ENCODE measurements around the gene ANGPT4.

The ANGPT4 gene

GRCh38 chr20:891706-892080 is 24.4 kb downstream of the ANGPT4 start:
- Histone ChIP-seq H3K4me2 (ENCODE audit: insufficient read depth, low read length) (no peak overlapping the region), H4K20me1 (ENCODE audit: insufficient read depth, low read length) (peaks cover 7% of the 10 kb centered on the region), H3K4me1 (ENCODE audit: insufficient read depth, low read length) (no peaks in the 10 kb centered on the region), H3K9ac (ENCODE audit: low read depth, low read length) (no peak overlapping the region), H2AFZ (ENCODE audit: low read depth, low read length) (no peak overlapping the region), H3K9me3 (ENCODE audit: insufficient read depth, low read length, severe bottlenecking) (no peaks in the 10 kb centered on the region), H3K4me3 (ENCODE audit: low read depth in 1 of 2, low read length in 2 of 2) (no peak overlapping the region), H3K27me3 (ENCODE audit: insufficient read depth, low read length, poor library complexity) (peaks cover 9% of the 10 kb centered on the region), H3K79me2 (ENCODE audit: insufficient read depth, low read length) (no peaks in the 10 kb centered on the region), H3K27ac (ENCODE audit: low read length) (no peak overlapping the region), H3K36me3 (ENCODE audit: insufficient read depth, low read length) (no peaks in the 10 kb centered on the region)
- TF ChIP-seq CTCF (IDR thresholded peaks at IDR 0.05; ENCODE audit: borderline replicate concordance, extremely low read depth, low read length, poor library complexity, severe bottlenecking) (no peak), EZH2 (IDR thresholded peaks at IDR 0.05; ENCODE audit: borderline replicate concordance, low read depth, low read length, severe bottlenecking) (no peak)
- ATAC-seq (ENCODE audit: insufficient read depth, low read depth), result no peak
- no peak for DNase-seq

GRCh38 chr20:891058-891705 is 25.0 kb downstream of the ANGPT4 start:
- peaks cover 9% of the 10 kb centered on the region for H3K27me3 ChIP-seq (ENCODE audit: insufficient read depth, low read length, poor library complexity)
- no peak for ATAC-seq (ENCODE audit: insufficient read depth, low read depth)
- no peak for TF ChIP-seq EZH2 (IDR thresholded peaks at IDR 0.05; ENCODE audit: borderline replicate concordance, low read depth, low read length, severe bottlenecking)
- no peak for TF ChIP-seq CTCF (IDR thresholded peaks at IDR 0.05; ENCODE audit: borderline replicate concordance, extremely low read depth, low read length, poor library complexity, severe bottlenecking)
- H3K9ac ChIP-seq (ENCODE audit: low read depth, low read length), result no peak overlapping the region
- H3K4me3 ChIP-seq (ENCODE audit: low read depth in 1 of 2, low read length in 2 of 2), result no peak overlapping the region
- H3K9me3 ChIP-seq (ENCODE audit: insufficient read depth, low read length, severe bottlenecking), result no peaks in the 10 kb centered on the region
- DNase-seq, result no peak
- no peaks in the 10 kb centered on the region for H3K79me2 ChIP-seq (ENCODE audit: insufficient read depth, low read length)
- H3K4me1 ChIP-seq (ENCODE audit: insufficient read depth, low read length), result no peaks in the 10 kb centered on the region
- no peak overlapping the region for H2AFZ ChIP-seq (ENCODE audit: low read depth, low read length)
- no peaks in the 10 kb centered on the region for H3K36me3 ChIP-seq (ENCODE audit: insufficient read depth, low read length)
- H4K20me1 ChIP-seq (ENCODE audit: insufficient read depth, low read length), result peaks cover 7% of the 10 kb centered on the region
- no peak overlapping the region for H3K4me2 ChIP-seq (ENCODE audit: insufficient read depth, low read length)
- H3K27ac ChIP-seq (ENCODE audit: low read length), result no peak overlapping the region

- Histone ChIP-seq H3K4me3 (ENCODE audit: low read depth in 1 of 2, low read length in 2 of 2) (no peak overlapping the region), H4K20me1 (ENCODE audit: insufficient read depth, low read length) (peaks cover 7% of the 10 kb centered on the region), H3K79me2 (ENCODE audit: insufficient read depth, low read length) (no peaks in the 10 kb centered on the region), H3K27ac (ENCODE audit: low read length) (no peak overlapping the region), H3K36me3 (ENCODE audit: insufficient read depth, low read length) (no peaks in the 10 kb centered on the region), H3K4me1 (ENCODE audit: insufficient read depth, low read length) (no peaks in the 10 kb centered on the region), H3K9ac (ENCODE audit: low read depth, low read length) (no peak overlapping the region), H3K4me2 (ENCODE audit: insufficient read depth, low read length) (no peak overlapping the region), H3K27me3 (ENCODE audit: insufficient read depth, low read length, poor library complexity) (peaks cover 9% of the 10 kb centered on the region), H3K9me3 (ENCODE audit: insufficient read depth, low read length, severe bottlenecking) (no peaks in the 10 kb centered on the region), H2AFZ (ENCODE audit: low read depth, low read length) (no peak overlapping the region)
- DNase-seq, result no peak
- no peak for ATAC-seq (ENCODE audit: insufficient read depth, low read depth)
- TF ChIP-seq CTCF (IDR thresholded peaks at IDR 0.05; ENCODE audit: borderline replicate concordance, extremely low read depth, low read length, poor library complexity, severe bottlenecking) (no peak), EZH2 (IDR thresholded peaks at IDR 0.05; ENCODE audit: borderline replicate concordance, low read depth, low read length, severe bottlenecking) (no peak)
Measured at GRCh38 chr20:890666-891057, 25.5 kb downstream of the ANGPT4 start.
